ENCODE results near the gene SEMA5B.

DNA sequence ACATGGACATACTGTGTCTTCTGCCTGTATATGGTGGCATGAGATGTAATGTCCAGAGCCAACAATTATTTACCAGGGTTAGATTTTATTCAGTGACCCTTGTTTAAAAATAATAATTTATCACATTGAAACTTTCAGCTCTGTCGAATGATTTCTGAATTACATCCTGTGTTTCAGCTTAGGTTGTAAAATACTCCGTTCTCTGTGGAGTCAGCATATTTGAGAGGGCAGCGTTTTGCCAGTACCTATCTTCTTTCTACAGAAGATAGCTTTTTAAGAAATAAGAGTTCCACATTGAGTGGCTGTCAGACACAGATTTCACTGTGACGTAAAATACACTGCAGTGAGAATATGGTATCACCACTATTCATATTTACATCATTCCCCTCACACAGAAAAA is 147.4 kb downstream of the SEMA5B start:
- TF ChIP-seq POLR2AphosphoS5 (IDR thresholded peaks at IDR 0.05; ENCODE audit: low read depth, low read length) (no peak), SIN3A (IDR thresholded peaks at IDR 0.05; ENCODE audit: borderline replicate concordance, insufficient read depth, low read length) (no peak)

Measured in PFSK-1 (cell line).